Type B pancreatic cell (in vitro differentiated cells): ENCODE data around the gene PDCD10. TPM values are rescaled to one million over a fixed set of nuclear protein-coding genes. Genes with fewer than 3 reads are reported as not detected.
A peak's percentile ranks its signal among the peaks of the same experiment; 100 is the strongest.

ENCODE experiments used
- DNase-seq: peaks from one replicate; pipeline ENCODE4 v3.0.0; 2021; ENCODE audit warnings: mixed read lengths; ENCODE audit not compliant: unreplicated experiment; ENCODE audit errors: extremely low spot score
- H3K27ac Mint-ChIP-seq: 2 replicates; pipeline ENCODE4 v1.8.0; 2021; ENCODE audit warnings: mild to moderate bottlenecking, mixed read lengths
- H3K27me3 Mint-ChIP-seq: 2 replicates; pipeline ENCODE4 v1.8.0; 2021; ENCODE audit warnings: mixed read lengths
- H3K36me3 Mint-ChIP-seq: 2 replicates; pipeline ENCODE4 v1.8.0; 2021; ENCODE audit warnings: mixed read lengths
- H3K4me1 Mint-ChIP-seq: one replicate; pipeline ENCODE4 v1.8.0; 2021; ENCODE audit warnings: mixed read lengths; ENCODE audit not compliant: unreplicated experiment
- H3K4me3 Mint-ChIP-seq: 2 replicates; pipeline ENCODE4 v1.8.0; 2021; ENCODE audit warnings: mild to moderate bottlenecking, mixed read lengths
- H3K9me3 Mint-ChIP-seq: 2 replicates; pipeline ENCODE4 v1.8.0; 2021; ENCODE audit warnings: mixed read lengths
- long read RNA-seq: library from polyadenylated mRNA; unstranded; transcript quantifications from one replicate; pipeline ENCODE4 v2.0.0, GENCODE V29; 2020
- total RNA-seq: library from RNA; stranded (reverse); gene quantifications from 2 replicates; pipeline ENCODE4 v1.2.1, GENCODE V29; 2021; ENCODE audit warnings: low replicate concordance
- TF ChIP-seq, protein P1 (sequence below): fragments of 200-600 bp; sonication (generic); conservative IDR thresholded peaks from 2 replicates; pipeline ENCODE4 v1.5.0; 2021; ENCODE audit warnings: antibody characterized with exemption, mild to moderate bottlenecking

Gene PDCD10
- total RNA-seq: 43.3 and 58.9 TPM in 2 replicates
- long read RNA-seq, transcript PDCD10-208 (9 exons, 1,360 nt): minor isoform, 30 of 118 reads
- long read RNA-seq, transcript PDCD10-218 (8 exons, 1,276 nt): major isoform, 70 of 118 reads
- long read RNA-seq, partial matches to known transcripts: 7 of 118 reads
- long read RNA-seq, other reads (novel, unspliced or antisense): 8 of 118 reads

DNA sequence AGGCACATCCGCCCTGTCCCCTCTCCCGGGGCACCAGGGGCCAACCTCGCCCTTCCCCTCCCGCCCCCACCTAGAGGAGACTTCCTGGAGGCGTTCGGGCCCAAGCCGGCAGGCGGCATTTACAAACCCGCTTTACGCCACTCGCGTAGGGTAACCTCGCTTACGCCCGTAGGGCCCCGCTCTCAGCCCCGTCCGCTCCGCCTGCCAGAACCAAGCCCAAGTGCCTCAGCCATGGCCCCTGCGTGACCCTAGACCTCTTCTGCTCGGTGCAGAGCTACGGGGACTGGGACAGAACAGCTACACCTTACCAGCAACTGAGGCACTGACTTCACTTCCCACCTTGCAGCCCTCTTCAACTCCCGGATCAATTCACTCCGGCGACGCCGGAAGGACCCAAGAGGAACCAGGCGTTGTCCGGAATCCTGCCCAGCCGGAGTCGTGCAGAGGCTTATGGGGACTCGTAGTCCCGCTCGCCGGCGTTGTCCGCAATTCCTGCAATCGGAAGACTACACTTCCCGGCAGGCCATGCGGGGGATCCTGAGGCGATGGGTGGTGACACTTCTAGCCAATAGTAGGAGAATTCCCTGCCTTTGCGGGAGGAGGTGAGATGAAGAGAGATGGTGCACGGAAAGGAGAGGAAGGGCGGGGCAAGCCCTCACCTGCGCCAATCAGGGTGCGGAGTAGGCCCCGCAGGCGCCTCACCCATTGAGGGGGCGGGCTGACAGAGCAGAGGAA lies at the start of gene PDCD10:
Gene PDCD10, minus strand, starts transcription at position 395 of the 735 bp plus-strand sequence. CDS start 14,735 bp downstream, outside the sequence.
- H3K27ac Mint-ChIP-seq: no peak within 1 kb of the TSS
- H3K9me3 Mint-ChIP-seq: no peaks in the 10 kb centered on the region
- DNase-seq: peak; percentile 97
- H3K27me3 Mint-ChIP-seq: peaks cover 16% of the 10 kb centered on the region
- TF ChIP-seq, protein P1, sequence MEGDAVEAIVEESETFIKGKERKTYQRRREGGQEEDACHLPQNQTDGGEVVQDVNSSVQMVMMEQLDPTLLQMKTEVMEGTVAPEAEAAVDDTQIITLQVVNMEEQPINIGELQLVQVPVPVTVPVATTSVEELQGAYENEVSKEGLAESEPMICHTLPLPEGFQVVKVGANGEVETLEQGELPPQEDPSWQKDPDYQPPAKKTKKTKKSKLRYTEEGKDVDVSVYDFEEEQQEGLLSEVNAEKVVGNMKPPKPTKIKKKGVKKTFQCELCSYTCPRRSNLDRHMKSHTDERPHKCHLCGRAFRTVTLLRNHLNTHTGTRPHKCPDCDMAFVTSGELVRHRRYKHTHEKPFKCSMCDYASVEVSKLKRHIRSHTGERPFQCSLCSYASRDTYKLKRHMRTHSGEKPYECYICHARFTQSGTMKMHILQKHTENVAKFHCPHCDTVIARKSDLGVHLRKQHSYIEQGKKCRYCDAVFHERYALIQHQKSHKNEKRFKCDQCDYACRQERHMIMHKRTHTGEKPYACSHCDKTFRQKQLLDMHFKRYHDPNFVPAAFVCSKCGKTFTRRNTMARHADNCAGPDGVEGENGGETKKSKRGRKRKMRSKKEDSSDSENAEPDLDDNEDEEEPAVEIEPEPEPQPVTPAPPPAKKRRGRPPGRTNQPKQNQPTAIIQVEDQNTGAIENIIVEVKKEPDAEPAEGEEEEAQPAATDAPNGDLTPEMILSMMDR: no peak
- no peak within 1 kb of the TSS for H3K4me3 Mint-ChIP-seq
- H3K4me1 Mint-ChIP-seq: peaks cover 16% of the 10 kb centered on the region
- no peaks in the 10 kb centered on the region for H3K36me3 Mint-ChIP-seq

DNA sequence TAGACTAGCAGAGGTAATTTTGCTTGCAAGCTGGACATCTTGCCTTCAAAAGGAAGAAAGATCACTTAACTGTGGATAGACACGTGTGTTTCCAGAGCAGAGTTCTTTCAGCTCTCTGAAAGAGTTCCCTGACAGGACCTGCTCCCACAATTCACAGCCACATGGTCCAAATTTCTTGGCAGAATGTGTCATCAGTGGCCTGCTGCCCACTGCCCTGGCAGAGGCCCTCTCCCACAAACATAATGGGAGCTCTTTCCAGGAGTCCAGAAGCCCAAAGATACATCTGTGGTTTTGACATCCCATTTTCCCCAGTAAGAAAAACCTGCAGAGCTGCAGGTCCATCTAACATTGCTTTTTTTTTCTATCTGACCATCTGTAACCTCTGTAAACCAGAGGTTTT lies 49.1 kb upstream of the PDCD10 start:
- Mint-ChIP-seq H3K9me3 (no peaks in the 10 kb centered on the region), H3K27me3 (peaks cover 2% of the 10 kb centered on the region), H3K27ac (no peak overlapping the region), H3K4me1 (peaks cover 6% of the 10 kb centered on the region), H3K4me3 (no peak overlapping the region), H3K36me3 (no peaks in the 10 kb centered on the region)
- DNase-seq: no peak
- TF ChIP-seq, protein P1: no peak

DNA sequence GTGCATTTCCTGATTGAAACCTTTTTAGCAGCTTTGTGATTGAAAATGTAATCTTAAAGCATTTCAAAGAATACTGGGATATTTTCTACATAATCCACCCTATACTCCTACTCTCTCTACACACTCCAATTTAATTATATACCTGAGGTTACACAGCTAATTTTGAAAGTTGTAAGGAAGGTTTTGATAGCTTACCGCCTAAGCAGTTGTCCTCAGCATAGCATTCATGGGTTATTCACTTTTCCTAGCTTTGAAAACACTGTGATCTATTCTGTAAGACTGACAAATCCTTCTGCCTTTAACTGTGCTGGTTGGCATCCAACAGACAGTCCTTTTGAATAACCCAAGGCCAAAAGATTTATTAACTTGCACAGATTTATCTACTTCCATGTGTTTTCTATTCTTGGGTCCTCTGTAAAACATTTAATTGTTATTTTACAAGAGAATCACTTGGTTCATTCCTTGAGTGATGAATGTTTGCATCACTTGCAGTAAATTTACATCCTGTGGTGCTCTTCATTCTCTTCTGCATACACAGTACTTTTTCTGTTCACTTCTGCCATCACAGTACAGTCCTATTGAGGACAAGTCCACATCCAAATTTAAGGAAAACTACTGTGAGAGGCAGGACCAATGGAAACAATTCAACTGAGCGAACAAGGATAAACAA lies 45.7 kb upstream of the PDCD10 start:
- no peak overlapping the region for H3K4me3 Mint-ChIP-seq
- peaks cover 4% of the 10 kb centered on the region for H3K27me3 Mint-ChIP-seq
- H3K36me3 Mint-ChIP-seq: no peaks in the 10 kb centered on the region
- H3K27ac Mint-ChIP-seq: no peak overlapping the region
- H3K4me1 Mint-ChIP-seq: peaks cover 4% of the 10 kb centered on the region
- no peak for DNase-seq
- TF ChIP-seq, protein P1: no peak
- H3K9me3 Mint-ChIP-seq: no peaks in the 10 kb centered on the region

DNA sequence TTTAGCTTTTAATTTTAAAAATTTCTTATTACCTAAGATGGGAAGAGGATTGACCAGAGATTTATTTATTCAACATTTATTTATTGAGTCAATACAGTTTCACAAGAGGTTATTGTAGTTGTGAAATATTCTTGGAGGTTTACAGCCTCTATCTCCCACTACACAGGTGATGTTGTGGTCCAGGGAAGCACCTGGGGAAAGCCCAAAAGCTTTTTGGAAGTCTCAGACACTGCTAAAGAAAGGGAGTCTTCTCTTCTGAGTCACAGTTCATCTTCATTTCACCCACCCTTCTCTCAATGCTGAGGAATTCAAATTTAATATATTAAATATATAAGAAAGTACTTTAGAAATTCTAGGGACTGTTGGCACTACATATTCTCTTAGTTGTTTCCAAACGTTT lies 42.7 kb upstream of the PDCD10 start:
- Mint-ChIP-seq H3K4me3 (no peak overlapping the region), H3K27ac (no peak overlapping the region), H3K27me3 (peaks cover 11% of the 10 kb centered on the region), H3K36me3 (no peaks in the 10 kb centered on the region), H3K9me3 (no peaks in the 10 kb centered on the region), H3K4me1 (peaks cover 4% of the 10 kb centered on the region)
- TF ChIP-seq, protein P1: no peak
- no peak for DNase-seq

DNA sequence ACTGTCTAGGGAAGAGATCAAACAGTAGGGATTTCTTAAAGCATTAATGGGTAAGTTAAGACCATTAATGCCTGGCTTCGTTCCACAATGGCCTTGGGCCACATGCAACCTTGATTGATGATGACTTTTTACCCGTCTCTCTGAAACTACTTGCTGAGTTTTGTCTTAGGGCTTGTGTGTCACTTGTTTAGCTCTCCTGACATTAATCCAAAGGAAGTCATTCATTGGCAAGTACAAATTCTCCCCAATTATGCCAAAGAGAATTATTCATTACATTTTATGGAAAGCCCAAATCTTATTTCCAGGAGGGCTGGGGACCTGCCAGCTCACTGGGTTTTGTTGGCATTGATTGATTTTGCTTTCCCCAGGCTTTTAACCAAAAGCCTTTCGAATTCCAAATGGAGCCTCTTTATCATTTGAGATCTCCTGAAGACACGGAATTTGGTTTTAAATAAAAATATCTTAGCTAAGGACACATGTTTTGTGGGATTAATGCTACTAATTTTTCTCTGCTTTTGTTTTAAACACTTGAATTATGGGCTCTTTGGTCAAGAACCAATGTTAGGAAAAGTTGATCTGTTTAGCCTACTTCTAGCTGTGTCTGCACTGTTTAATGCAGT lies 41.5 kb upstream of the PDCD10 start:
- no peak overlapping the region for H3K4me3 Mint-ChIP-seq
- H3K4me1 Mint-ChIP-seq: peaks cover 4% of the 10 kb centered on the region
- no peaks in the 10 kb centered on the region for H3K9me3 Mint-ChIP-seq
- no peak for DNase-seq
- peaks cover 11% of the 10 kb centered on the region for H3K27me3 Mint-ChIP-seq
- no peaks in the 10 kb centered on the region for H3K36me3 Mint-ChIP-seq
- TF ChIP-seq, protein P1: no peak
- no peak overlapping the region for H3K27ac Mint-ChIP-seq
